Ectodermal cell (in vitro differentiated cells): ENCODE data around the gene EML2.

Experiments
- H3K27ac ChIP-seq: 2 replicates; pipeline ENCODE4 v1.7.0; 2013; ENCODE audit warnings: mild to moderate bottlenecking, low read depth, low read length; ENCODE audit not compliant: insufficient read depth, poor library complexity, severe bottlenecking
- H3K27me3 ChIP-seq: 2 replicates; pipeline ENCODE4 v1.7.0; 2013; ENCODE audit warnings: mild to moderate bottlenecking, low read length; ENCODE audit not compliant: insufficient read depth, control insufficient read depth, poor library complexity, severe bottlenecking
- H3K36me3 ChIP-seq: one replicate; pipeline ENCODE4 v1.7.0; 2013; ENCODE audit warnings: low read length; ENCODE audit not compliant: control insufficient read depth, insufficient read depth
- H3K4me1 ChIP-seq: one replicate; pipeline ENCODE4 v1.7.0; 2013; ENCODE audit warnings: low read length; ENCODE audit not compliant: control insufficient read depth, insufficient read depth
- H3K4me3 ChIP-seq: 2 replicates; pipeline ENCODE4 v1.7.0; 2013; ENCODE audit warnings: low read depth, low read length, control low read depth; ENCODE audit not compliant: insufficient read depth
- H3K9me3 ChIP-seq: 2 replicates; pipeline ENCODE4 v1.7.0; 2013; ENCODE audit warnings: mild to moderate bottlenecking, low read length, moderate library complexity; ENCODE audit not compliant: control insufficient read depth
- WGBS, 2 experiments: methylation state at CpG; one replicate each; pipeline ENCODE4 v1.1.7; 2013; ENCODE audit warnings: missing lambda C conversion rate in 2 of 2; 5-methylcytosine and 5-hydroxymethylcytosine counted together

Gene EML2

GRCh38 chr19:45653634-45654033 is 14.4 kb upstream of the EML2 start:
- H3K4me3 ChIP-seq = no peak overlapping the region
- H3K27me3 ChIP-seq = no peaks in the 10 kb centered on the region
- H3K4me1 ChIP-seq = peaks cover 3% of the 10 kb centered on the region
- no peak overlapping the region for H3K27ac ChIP-seq
- no peaks in the 10 kb centered on the region for H3K9me3 ChIP-seq
- WGBS, 2 experiments = 70 to 76% methylated on average over 5 of the region's 5 CpGs
- no peaks in the 10 kb centered on the region for H3K36me3 ChIP-seq

DNA sequence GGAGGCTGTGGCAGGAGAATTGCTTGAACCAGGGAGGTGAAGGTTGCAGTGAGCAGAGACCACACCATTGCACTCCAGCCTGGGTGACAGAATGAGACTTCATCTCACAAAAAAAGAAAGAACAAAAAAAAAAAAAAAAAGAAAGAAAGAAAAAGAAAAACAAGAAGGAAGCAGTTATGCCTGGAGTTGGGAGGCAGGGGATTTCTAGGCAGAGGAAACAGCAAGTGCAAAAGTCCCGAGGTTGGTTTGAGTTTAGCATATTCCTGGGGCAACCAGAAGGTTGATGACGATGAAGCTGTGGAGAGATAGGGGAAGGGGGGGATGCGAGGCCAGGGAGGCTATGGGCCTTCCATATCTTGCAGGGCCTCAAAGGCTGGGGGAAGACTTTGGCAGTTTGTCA is 11.5 kb upstream of the EML2 start:
- H3K27ac ChIP-seq = no peak overlapping the region
- H3K27me3 ChIP-seq = no peaks in the 10 kb centered on the region
- H3K4me1 ChIP-seq = no peaks in the 10 kb centered on the region
- 88 to 90% methylated on average over 3 of the region's 3 CpGs for WGBS, 2 experiments
- no peak overlapping the region for H3K4me3 ChIP-seq
- H3K36me3 ChIP-seq = no peaks in the 10 kb centered on the region
- H3K9me3 ChIP-seq = no peaks in the 10 kb centered on the region

DNA sequence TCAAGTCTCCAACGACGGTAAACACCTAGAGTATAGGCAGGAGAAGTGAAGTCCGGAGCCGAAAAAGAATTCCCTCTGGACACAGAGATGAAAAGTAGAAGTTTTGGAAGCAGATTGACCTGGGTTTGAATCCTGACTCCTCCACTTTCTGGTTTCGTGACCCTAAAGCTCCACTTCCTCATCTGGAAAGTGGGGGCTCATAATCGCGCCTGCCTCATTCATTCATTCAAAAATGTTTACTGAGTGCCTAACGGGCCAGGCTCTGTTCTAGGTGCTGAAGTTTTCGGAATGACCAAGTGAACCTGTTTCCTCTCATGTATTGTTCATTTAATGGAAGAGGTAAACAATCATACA is 7.1 kb upstream of the EML2 start:
- H3K4me1 ChIP-seq = peaks cover 8% of the 10 kb centered on the region
- H3K36me3 ChIP-seq = no peaks in the 10 kb centered on the region
- H3K9me3 ChIP-seq = no peaks in the 10 kb centered on the region
- 70 to 77% methylated on average over 8 to 9 of the region's 9 CpGs for WGBS, 2 experiments
- no peak overlapping the region for H3K27ac ChIP-seq
- no peak overlapping the region for H3K4me3 ChIP-seq
- H3K27me3 ChIP-seq = peaks cover 9% of the 10 kb centered on the region

DNA sequence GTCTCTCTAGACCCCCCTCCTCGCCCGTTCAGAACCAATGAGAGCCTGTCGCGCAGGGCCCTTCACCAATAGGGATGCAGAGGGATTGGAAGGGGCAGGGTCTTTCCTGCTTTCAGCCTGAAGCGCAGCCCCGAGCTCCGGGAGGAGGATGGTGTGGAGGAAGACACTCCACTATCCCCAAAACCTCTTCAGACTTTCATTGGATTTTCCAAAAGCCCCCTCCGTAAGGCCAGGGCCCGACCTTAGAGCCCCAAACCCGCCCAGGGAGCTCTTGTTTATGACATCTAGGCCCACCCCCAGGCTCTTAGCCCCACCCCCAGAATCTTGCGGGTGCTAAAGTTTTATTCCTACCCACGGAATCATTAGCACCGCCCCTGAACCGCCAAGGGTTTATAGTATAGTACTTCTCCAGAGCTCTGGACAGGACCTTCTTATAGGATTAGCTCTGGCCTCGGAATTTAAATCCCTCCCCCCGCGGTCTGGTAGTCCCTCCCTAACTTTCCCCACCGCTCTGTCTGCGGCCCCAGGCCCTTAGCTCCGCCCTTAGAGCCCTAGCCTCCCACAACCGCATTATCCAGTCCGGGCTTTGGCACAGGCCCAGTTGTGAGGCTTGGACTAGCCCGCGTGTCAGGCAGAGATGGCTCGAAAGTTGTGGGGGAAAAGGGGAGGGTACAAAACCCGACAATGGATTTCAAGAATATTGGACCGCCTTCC is 6.6 kb upstream of the EML2 start:
- 46 to 50% methylated on average over 27 of the region's 27 CpGs for WGBS, 2 experiments
- Histone ChIP-seq H3K9me3 (no peaks in the 10 kb centered on the region), H3K36me3 (no peaks in the 10 kb centered on the region), H3K27me3 (peaks cover 9% of the 10 kb centered on the region), H3K4me1 (peaks cover 8% of the 10 kb centered on the region), H3K27ac (no peak overlapping the region), H3K4me3 (no peak overlapping the region)

DNA sequence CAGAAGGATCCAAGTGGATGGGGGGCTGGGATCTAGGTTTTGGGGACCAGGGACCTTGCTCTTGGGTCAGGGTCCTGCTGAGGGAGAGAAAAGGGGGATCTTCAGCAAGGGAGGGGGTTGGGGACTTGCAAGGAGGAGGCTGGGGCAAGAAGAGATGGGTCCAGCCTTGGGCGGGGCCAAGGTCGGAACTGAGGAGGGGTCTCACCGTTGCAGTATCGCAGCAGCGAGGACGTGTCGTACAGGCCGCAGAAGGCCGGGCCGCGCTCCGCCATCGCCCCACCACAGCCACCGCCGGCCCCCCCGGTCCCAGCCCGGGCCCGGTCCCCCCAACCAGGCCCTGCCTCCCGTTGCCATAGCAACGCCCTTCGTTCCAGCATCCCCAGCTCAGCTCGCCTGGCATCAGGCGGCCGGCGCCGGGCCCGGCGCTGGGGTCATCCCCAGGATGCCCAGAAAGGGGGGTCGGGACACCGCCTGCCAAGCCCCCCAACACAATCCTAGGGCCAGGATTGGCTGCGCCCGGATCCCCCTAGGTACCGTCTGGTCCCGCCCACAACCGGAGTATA is 6.0 kb upstream of the EML2 start:
- H3K27ac ChIP-seq = no peak overlapping the region
- no peaks in the 10 kb centered on the region for H3K9me3 ChIP-seq
- H3K4me3 ChIP-seq = no peak overlapping the region
- H3K36me3 ChIP-seq = no peaks in the 10 kb centered on the region
- H3K4me1 ChIP-seq = peaks cover 8% of the 10 kb centered on the region
- peaks cover 9% of the 10 kb centered on the region for H3K27me3 ChIP-seq
- WGBS, 2 experiments = 80 to 82% methylated on average over 35 of the region's 35 CpGs

DNA sequence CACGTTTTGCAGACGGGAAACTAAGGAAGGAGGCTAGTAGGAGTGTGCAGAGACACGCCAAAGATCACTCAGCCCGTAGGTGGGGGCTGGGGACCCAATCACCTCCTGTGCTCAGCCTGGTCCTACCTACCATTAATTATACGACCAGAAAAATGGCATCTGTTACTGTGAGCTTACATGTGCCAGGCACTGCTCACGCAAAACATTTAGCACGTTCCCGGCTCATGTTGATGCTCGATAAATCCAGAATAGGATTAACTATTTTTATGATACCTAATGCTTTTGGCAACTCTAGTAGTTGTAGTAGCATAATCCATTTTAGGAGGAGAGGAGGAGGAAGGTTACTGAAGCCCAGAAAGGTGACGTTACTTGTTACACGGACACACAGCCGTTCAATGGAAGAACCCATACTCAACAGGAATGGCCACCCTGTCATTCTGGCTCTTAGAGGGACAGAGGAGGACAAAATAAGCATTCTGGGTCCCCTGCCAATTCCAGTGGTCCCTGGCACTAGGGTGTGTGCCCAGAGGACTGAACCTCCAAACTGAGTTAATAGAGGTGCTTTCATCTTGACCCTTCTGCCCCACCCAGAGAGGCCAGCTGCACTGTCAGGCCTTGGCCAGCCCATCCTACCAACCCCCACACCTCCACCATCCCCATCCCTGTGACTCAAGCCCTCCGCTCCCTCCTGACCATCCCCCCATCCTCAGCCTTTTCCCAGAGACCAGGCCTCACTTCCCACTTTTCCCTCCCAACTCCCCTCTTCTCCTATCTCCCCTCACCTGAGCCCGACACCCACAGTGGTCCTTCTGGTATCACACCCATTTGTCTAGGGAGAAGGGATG is 5.0 kb upstream of the EML2 start:
- no peak overlapping the region for H3K27ac ChIP-seq
- H3K9me3 ChIP-seq = no peaks in the 10 kb centered on the region
- H3K27me3 ChIP-seq = peaks cover 9% of the 10 kb centered on the region
- peak overlapping the region; percentile 57 for H3K4me3 ChIP-seq
- no peaks in the 10 kb centered on the region for H3K36me3 ChIP-seq
- H3K4me1 ChIP-seq = peaks cover 8% of the 10 kb centered on the region
- 53% methylated on average over 13 to 14 of the region's 14 CpGs for WGBS, 2 experiments

DNA sequence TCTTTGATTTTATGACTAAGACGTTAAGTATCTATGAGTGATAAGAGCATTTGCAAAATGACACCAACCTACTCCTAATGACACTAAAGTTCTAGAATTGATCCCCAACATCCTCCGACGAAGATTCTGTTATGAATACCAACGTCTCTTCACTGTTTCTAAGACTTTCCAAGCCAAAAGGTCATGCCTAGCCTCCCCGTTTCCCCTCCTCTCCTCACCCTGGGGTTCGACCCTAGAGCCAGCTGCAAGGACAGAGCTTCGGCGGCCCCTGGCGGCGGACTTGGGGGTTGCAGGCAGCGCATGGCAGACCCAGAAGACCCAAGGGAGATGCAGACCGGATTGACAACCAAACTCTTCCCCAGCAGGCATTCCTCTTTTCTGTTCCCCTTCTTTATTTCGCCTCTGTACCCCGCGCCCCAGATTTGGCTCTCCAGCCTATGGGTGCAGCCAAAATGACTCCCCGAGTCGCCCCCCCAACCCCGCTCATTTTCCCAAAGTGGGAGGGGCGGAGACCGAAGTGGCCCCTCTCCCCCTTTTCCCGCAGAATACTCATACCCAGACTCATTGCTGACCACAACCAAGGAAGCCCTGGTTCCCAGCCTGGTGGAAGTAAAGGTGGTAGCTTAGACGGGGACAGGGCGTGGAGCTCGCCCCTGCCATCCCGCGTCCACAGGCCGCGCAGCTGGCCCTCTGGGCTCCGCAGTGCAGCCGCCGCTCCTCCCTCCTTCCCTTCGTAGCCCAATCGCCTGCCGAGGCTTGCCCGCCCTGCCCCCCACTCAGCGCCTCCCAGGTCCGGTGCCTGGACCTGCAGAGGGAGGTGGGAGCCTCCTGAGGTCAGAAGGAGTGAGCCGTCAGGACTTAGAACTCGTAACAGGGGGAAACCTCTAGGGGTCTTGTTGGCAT is 4.1 kb upstream of the EML2 start:
- WGBS, 2 experiments = 0 to 1% methylated on average over 38 of the region's 39 CpGs
- H3K27ac ChIP-seq = no peak overlapping the region

DNA sequence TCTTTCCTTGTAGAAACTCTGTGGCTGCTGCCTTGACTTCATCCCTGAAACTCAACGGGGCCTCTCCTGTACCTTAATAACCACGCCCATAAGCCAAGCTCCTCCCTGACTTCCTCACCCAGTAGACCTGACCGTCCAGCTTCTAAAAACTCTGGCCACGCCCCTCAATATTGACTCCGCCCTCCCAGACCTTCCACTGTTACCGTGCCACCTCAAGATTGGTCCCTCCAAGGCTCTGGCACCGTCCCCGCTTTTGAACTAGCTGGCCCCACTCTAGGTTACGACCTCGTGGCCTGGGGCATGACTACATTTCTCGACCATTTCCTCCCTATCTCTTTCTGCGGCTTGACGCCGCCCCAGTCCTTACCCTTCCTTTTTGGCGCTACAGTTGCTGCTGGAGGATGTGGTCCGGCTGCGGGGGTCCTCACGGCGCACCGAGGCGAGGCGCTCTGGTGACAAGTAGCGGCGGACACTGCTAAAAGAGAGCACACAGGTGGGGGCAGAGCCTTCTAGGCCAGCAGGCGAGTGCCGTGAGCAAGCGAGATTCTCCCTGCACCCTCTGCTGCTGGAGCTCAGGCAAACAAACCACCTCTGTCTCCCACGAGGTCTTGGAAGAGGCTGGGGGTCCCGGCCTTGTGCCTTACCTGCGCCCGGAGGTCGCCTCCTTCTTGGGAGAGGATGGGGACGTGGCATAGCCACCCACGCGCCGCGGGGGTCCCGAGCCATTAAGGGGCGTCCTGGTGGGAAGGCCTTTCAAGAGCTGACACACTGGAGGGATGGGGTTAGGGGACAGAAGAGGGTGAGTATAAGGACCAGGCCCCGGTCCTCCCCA is 2.3 kb upstream of the EML2 start:
- peaks cover 9% of the 10 kb centered on the region for H3K27me3 ChIP-seq
- peaks cover 15% of the 10 kb centered on the region for H3K4me1 ChIP-seq
- no peaks in the 10 kb centered on the region for H3K9me3 ChIP-seq
- H3K36me3 ChIP-seq = no peaks in the 10 kb centered on the region
- WGBS, 2 experiments = 1 to 2% methylated on average over 40 of the region's 40 CpGs
- no peak overlapping the region for H3K27ac ChIP-seq
- peak overlapping the region; percentile 33 for H3K4me3 ChIP-seq

More for the DNA sequence above, 4.1 kb upstream of the EML2 start:
- Histone ChIP-seq H3K9me3 (no peaks in the 10 kb centered on the region), H3K27me3 (peaks cover 9% of the 10 kb centered on the region), H3K36me3 (no peaks in the 10 kb centered on the region), H3K4me3 (peak overlapping the region; percentile 57), H3K4me1 (peaks cover 12% of the 10 kb centered on the region)

DNA sequence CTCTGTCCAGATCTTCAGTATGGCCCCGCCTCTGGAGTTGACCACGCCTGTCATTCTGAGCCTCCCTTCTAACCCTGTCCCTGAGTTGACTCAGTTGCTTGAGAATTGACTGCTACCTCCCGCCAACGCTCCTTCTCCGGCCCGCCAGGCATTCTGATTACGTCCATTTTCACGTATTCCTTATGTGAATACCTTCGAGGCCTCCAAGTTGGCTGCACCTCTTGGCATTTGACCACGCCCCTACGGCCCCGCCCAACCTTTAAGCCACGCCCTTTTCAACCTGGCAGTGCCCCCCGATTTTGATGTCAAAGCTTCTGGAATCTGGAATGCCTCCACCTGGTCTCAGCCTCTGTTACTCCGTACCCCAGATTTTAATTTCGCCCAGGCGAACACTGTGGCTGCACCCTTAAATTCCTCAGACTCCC is 1.7 kb upstream of the EML2 start:
- Histone ChIP-seq H3K27ac (no peak overlapping the region), H3K27me3 (peaks cover 9% of the 10 kb centered on the region), H3K36me3 (no peaks in the 10 kb centered on the region), H3K4me1 (peaks cover 15% of the 10 kb centered on the region), H3K9me3 (no peaks in the 10 kb centered on the region), H3K4me3 (no peak overlapping the region)
- 50 to 54% methylated on average over 17 of the region's 17 CpGs for WGBS, 2 experiments
